Skeletal muscle satellite cell (primary cell): ENCODE results near the gene MAN2A2.

Source experiments
- H3K27me3 ChIP-seq: 2 replicates; pipeline ENCODE4 v1.7.0; 2013; ENCODE audit warnings: low read length; ENCODE audit not compliant: control insufficient read depth, insufficient read depth
- H3K36me3 ChIP-seq: 2 replicates; pipeline ENCODE4 v1.7.0; 2013; ENCODE audit warnings: mild to moderate bottlenecking, control low read depth, low read length; ENCODE audit not compliant: insufficient read depth
- H3K4me1 ChIP-seq: 2 replicates; pipeline ENCODE4 v1.7.0; 2013; ENCODE audit warnings: low read length; ENCODE audit not compliant: control insufficient read depth, insufficient read depth
- H3K4me2 ChIP-seq: 2 replicates; pipeline ENCODE4 v1.7.0; 2013; ENCODE audit warnings: mild to moderate bottlenecking, low read length
- H3K4me3 ChIP-seq: 2 replicates; pipeline ENCODE4 v1.7.0; 2013; ENCODE audit warnings: low read length
- H3K9ac ChIP-seq: 2 replicates; pipeline ENCODE4 v1.7.0; 2013; ENCODE audit warnings: mild to moderate bottlenecking, low read depth, low read length, moderate library complexity
- H3K9me3 ChIP-seq: replicated peaks from 2 replicates; pipeline ENCODE4 v1.7.0; 2013; ENCODE audit warnings: mild to moderate bottlenecking, control low read depth, low read length

Gene MAN2A2

GRCh38 chr15:90880381-90881145 is 22.5 kb upstream of the MAN2A2 start:
- no peaks in the 10 kb centered on the region for H3K9me3 ChIP-seq
- H3K4me1 ChIP-seq, result peaks cover 16% of the 10 kb centered on the region
- H3K4me2 ChIP-seq, result no peak overlapping the region
- H3K36me3 ChIP-seq, result peaks cover 68% of the 10 kb centered on the region
- H3K4me3 ChIP-seq, result no peak overlapping the region
- no peaks in the 10 kb centered on the region for H3K27me3 ChIP-seq
- no peak overlapping the region for H3K9ac ChIP-seq

DNA sequence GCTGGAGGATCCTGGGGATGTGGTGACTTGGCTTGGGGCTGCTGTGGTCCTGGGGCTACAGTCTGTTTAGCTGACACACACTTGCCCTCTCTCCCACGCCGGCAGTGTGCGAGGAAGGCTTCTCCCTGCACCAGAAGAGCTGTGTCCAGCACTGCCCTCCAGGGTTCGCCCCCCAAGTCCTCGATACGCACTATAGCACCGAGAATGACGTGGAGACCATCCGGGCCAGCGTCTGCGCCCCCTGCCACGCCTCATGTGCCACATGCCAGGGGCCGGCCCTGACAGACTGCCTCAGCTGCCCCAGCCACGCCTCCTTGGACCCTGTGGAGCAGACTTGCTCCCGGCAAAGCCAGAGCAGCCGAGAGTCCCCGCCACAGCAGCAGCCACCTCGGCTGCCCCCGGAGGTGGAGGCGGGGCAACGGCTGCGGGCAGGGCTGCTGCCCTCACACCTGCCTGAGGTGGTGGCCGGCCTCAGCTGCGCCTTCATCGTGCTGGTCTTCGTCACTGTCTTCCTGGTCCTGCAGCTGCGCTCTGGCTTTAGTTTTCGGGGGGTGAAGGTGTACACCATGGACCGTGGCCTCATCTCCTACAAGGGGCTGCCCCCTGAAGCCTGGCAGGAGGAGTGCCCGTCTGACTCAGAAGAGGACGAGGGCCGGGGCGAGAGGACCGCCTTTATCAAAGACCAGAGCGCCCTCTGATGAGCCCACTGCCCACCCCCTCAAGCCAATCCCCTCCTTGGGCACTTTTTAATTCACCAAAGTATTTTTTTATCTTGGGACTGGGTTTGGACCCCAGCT is 21.7 kb upstream of the MAN2A2 start:
- Histone ChIP-seq H3K4me1 (peaks cover 20% of the 10 kb centered on the region), H3K9ac (no peak overlapping the region), H3K4me3 (no peak overlapping the region), H3K4me2 (no peak overlapping the region), H3K36me3 (peaks cover 62% of the 10 kb centered on the region), H3K27me3 (no peaks in the 10 kb centered on the region), H3K9me3 (no peaks in the 10 kb centered on the region)

- Histone ChIP-seq H3K9ac (no peak overlapping the region), H3K4me2 (no peak overlapping the region), H3K4me1 (peaks cover 20% of the 10 kb centered on the region), H3K4me3 (no peak overlapping the region), H3K27me3 (no peaks in the 10 kb centered on the region), H3K9me3 (no peaks in the 10 kb centered on the region), H3K36me3 (peaks cover 54% of the 10 kb centered on the region)
Observed at GRCh38 chr15:90881978-90882721, 21.0 kb upstream of the MAN2A2 start.

- Histone ChIP-seq H3K4me1 (peaks cover 20% of the 10 kb centered on the region), H3K27me3 (no peaks in the 10 kb centered on the region), H3K9ac (peak overlapping the region; percentile 86), H3K36me3 (peaks cover 46% of the 10 kb centered on the region), H3K4me2 (no peak overlapping the region), H3K4me3 (no peak overlapping the region), H3K9me3 (no peaks in the 10 kb centered on the region)
Observed at GRCh38 chr15:90882781-90883525, 20.1 kb upstream of the MAN2A2 start.

DNA sequence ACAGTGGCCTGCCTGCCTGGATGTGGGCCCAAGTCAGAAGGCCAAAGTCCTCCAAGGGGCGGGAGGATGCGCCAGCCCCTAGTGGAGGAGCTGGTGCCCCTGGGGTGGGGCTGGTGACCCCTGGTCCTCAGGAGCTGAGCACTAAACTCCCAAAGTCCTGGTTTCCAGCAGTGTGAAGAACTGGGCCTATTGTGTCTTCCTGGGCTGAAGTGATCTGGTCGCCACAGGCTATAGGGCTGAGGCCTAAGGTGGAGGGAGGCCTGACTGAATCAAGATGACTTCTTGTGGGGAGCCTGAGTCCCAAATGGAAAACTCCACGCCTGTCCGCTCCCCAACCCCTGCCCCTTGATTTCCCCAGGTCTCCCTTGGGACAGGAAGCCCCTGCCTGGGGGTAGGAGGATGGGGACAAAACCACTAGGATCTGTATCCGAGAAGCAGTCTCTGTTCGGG is 19.6 kb upstream of the MAN2A2 start:
- Histone ChIP-seq H3K27me3 (no peaks in the 10 kb centered on the region), H3K4me3 (no peak overlapping the region)

DNA sequence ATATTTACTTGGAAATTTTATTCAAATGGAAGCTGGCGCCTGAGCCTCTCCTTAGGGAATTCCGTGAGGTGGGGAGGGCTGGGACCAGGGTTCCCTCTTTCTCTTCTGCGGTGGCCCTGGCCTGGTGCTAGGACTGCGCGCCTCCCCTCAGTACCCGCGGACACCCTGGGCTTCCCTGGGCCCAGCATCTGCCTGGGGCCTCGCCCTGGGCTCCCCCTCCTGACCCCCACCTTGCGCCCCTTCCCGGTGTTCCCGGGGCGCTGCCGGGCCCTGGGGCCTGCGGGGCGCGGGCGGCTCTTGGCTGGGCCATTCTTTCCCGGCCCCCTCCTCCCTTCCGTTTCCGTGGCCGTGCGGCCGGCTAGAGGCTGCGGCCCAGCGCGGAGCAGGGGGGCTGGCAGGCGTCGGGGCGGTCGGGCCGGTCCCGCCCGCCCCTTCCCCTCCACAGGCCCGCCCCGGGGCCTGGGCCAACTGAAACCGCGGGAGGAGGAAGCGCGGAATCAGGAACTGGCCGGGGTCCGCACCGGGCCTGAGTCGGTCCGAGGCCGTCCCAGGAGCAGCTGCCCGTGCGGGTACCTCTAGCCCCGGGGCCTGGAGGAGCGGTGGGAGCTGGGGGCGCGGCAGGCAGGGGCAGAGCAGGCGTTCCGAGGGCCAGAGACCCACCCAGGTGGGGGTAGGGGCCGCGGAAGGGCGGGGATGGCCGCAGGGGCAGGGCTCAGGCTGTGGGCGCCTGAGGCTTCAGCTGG is 19.0 kb upstream of the MAN2A2 start, which contains the start of gene FES:
TSS of gene FES (plus strand) at position 529 of the 743 bp plus-strand sequence. CDS start 542 bp downstream, outside the sequence.
- Histone ChIP-seq H3K36me3 (peaks cover 34% of the 10 kb centered on the region), H3K4me2 (peak within 1 kb of the TSS; percentile 74), H3K9ac (peak within 1 kb of the TSS; percentile 86), H3K4me1 (peaks cover 20% of the 10 kb centered on the region), H3K27me3 (no peaks in the 10 kb centered on the region), H3K4me3 (peak within 1 kb of the TSS; percentile 57), H3K9me3 (no peaks in the 10 kb centered on the region)

More for the DNA sequence above, 19.6 kb upstream of the MAN2A2 start:
- Histone ChIP-seq H3K4me2 (peak overlapping the region; percentile 74), H3K36me3 (peaks cover 40% of the 10 kb centered on the region), H3K9ac (peak overlapping the region; percentile 86), H3K9me3 (no peaks in the 10 kb centered on the region), H3K4me1 (peaks cover 20% of the 10 kb centered on the region)

- peak overlapping the region; percentile 57 for H3K4me3 ChIP-seq
- H3K9ac ChIP-seq, result peak overlapping the region; percentile 86
- peaks cover 20% of the 10 kb centered on the region for H3K4me1 ChIP-seq
- H3K9me3 ChIP-seq, result no peaks in the 10 kb centered on the region
- no peaks in the 10 kb centered on the region for H3K27me3 ChIP-seq
- H3K36me3 ChIP-seq, result peaks cover 27% of the 10 kb centered on the region
- peak overlapping the region; percentile 74 for H3K4me2 ChIP-seq
Observed at GRCh38 chr15:90884719-90885431, 18.2 kb upstream of the MAN2A2 start.

- H3K9ac ChIP-seq, result no peak overlapping the region
- H3K27me3 ChIP-seq, result no peaks in the 10 kb centered on the region
- no peaks in the 10 kb centered on the region for H3K9me3 ChIP-seq
- H3K4me1 ChIP-seq, result peaks cover 20% of the 10 kb centered on the region
- H3K36me3 ChIP-seq, result peaks cover 19% of the 10 kb centered on the region
- no peak overlapping the region for H3K4me3 ChIP-seq
- H3K4me2 ChIP-seq, result peak overlapping the region; percentile 15
Observed at GRCh38 chr15:90885432-90886290, 17.4 kb upstream of the MAN2A2 start.

DNA sequence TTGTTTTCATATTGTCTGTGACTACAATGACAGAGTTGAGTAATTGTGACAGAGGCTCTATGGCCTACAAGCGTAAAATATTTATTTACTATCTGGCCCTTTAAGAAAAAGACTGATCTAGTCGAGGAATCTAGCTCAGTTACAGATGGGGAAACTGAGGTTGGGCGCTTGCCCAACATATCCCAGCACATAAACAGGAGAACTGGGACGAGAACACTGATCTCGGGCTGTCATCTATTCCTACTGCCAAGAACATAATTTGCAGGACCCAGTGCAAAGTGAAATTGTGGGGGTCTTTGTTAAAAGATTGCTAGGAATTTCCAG is 16.8 kb upstream of the MAN2A2 start:
- H3K4me3 ChIP-seq, result no peak overlapping the region
- no peaks in the 10 kb centered on the region for H3K9me3 ChIP-seq
- no peak overlapping the region for H3K4me2 ChIP-seq
- peaks cover 13% of the 10 kb centered on the region for H3K36me3 ChIP-seq
- no peaks in the 10 kb centered on the region for H3K27me3 ChIP-seq
- H3K9ac ChIP-seq, result no peak overlapping the region
- peaks cover 20% of the 10 kb centered on the region for H3K4me1 ChIP-seq
